DMS 273 (cell line): ENCODE data around the gene PKDCC.

Experiments used
- DNase-seq: peaks from one replicate; lab custom pipeline; 2025; ENCODE audit not compliant: unreplicated experiment; lab: John Stamatoyannopoulos, UW

The PKDCC gene

GRCh38 chr2:42048299-42049220 lies 739 bp downstream of the PKDCC start:
- DNase-seq, result peak; percentile 60

- no peak for DNase-seq
Measured at GRCh38 chr2:42049221-42050009, 1.6 kb downstream of the PKDCC start.

- no peak for DNase-seq
Measured at GRCh38 chr2:42050010-42050702, 2.3 kb downstream of the PKDCC start.

- DNase-seq, result no peak
Measured at GRCh38 chr2:42050703-42051542, 3.1 kb downstream of the PKDCC start.

GRCh38 chr2:42051543-42052235 lies 3.9 kb downstream of the PKDCC start:
- DNase-seq, result no peak

- DNase-seq, result no peak
Measured at GRCh38 chr2:42052702-42053481, 5.1 kb downstream of the PKDCC start.

- no peak for DNase-seq
Measured at GRCh38 chr2:42053482-42053790, 5.6 kb downstream of the PKDCC start.

GRCh38 chr2:42053791-42054701 lies 6.2 kb downstream of the PKDCC start:
- peak; percentile 56 for DNase-seq

GRCh38 chr2:42054714-42055430 lies 7.1 kb downstream of the PKDCC start:
- DNase-seq, result no peak

GRCh38 chr2:42055573-42056514 lies 8.0 kb downstream of the PKDCC start:
- DNase-seq, result no peak

GRCh38 chr2:42057159-42057901 lies 9.5 kb downstream of the PKDCC start:
- no peak for DNase-seq

- DNase-seq, result no peak
Measured at GRCh38 chr2:42057902-42058450, 10.2 kb downstream of the PKDCC start.

GRCh38 chr2:42059261-42059898 lies 11.6 kb downstream of the PKDCC start:
- no peak for DNase-seq

- no peak for DNase-seq
Measured at GRCh38 chr2:42060028-42060427, 12.2 kb downstream of the PKDCC start.
